Measurements from ENCODE around the gene S100A2. TPM values are rescaled to one million over a fixed set of nuclear protein-coding genes. Genes with fewer than 3 reads are reported as not detected.

S100A2 gene
- total RNA-seq, 1 donor from 2014 or later = 0.51 TPM

DNA sequence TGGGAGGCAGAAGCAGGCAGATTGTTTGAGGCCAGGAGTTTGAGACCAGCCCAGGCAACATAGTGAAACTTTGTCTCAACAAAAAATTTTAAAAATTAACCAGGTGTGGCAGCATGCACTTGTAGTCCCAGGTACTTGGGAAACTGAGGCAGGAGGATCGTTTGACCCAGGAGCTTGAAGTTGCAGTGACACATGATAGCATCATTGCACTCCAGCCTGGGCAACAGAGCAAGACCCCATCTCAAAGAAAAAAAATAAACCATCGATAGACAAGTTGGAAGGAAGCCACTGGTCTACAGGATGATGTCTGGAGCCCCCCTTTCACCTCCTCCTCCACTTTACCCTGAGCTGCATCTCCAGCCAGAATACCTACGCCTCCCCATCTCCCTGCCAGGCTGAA, 46.4 kb downstream of the S100A2 start:
- Mint-ChIP-seq H3K36me3 (no peaks in the 10 kb centered on the region), H3K27me3 (ENCODE audit: low read depth) (no peaks in the 10 kb centered on the region), H3K9me3 (no peaks in the 10 kb centered on the region), H3K4me1 (peaks cover 45% of the 10 kb centered on the region), H3K4me3 (no peak overlapping the region), H3K27ac (no peak overlapping the region)
- no peak for DNase-seq (ENCODE audit: low spot score in 2 of 2, unreplicated experiment in 2 of 2)
- TF ChIP-seq, protein P1, sequence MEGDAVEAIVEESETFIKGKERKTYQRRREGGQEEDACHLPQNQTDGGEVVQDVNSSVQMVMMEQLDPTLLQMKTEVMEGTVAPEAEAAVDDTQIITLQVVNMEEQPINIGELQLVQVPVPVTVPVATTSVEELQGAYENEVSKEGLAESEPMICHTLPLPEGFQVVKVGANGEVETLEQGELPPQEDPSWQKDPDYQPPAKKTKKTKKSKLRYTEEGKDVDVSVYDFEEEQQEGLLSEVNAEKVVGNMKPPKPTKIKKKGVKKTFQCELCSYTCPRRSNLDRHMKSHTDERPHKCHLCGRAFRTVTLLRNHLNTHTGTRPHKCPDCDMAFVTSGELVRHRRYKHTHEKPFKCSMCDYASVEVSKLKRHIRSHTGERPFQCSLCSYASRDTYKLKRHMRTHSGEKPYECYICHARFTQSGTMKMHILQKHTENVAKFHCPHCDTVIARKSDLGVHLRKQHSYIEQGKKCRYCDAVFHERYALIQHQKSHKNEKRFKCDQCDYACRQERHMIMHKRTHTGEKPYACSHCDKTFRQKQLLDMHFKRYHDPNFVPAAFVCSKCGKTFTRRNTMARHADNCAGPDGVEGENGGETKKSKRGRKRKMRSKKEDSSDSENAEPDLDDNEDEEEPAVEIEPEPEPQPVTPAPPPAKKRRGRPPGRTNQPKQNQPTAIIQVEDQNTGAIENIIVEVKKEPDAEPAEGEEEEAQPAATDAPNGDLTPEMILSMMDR (IDR thresholded peaks at IDR 0.05; ENCODE audit: unreplicated experiment) = no peak

DNA sequence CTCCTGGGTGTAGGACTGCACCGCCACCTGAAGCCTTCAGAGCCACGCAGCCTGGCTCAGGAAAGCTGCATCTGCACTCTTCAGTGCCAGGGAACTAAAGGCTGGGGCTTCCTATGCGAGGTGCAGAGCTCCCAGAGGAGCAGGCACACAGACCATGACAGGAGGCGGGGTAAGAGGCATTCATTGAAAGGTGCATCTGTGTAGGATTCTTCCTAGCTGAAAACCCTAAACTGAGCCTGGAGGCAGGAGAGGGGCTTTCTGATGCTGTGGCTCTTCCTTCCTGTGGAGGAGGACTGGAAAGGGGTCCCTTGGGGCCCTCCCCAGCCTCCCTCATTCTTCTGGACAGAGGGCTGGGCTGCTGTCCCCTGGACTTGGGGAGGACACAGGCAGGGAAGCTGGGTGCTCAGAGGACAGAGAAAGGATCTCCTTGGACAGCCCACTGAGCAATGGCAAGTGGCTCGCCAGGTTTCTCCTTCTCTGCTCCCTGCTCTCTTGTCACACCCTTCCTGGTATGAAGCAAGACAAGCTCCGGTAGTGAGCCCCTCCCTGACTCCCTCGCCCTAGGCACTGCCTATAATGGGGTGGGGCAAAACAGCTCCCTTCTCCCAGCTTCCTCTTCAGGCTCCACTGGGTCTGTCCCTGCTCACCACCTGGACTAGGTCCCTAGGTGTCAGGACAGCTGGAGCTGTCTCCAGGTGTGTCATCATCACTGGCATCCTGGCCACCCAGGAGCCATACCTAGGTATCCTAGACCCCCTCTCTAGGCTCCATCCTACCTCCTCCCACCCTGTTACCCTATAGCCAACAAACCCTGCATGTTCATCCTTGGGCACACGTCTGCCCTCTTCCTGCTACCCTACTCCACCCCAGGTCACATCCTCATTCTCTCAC, 49.9 kb downstream of the S100A2 start:
- Mint-ChIP-seq H3K36me3 (no peaks in the 10 kb centered on the region), H3K27ac (peak overlapping the region; percentile 82), H3K4me1 (peaks cover 38% of the 10 kb centered on the region), H3K9me3 (no peaks in the 10 kb centered on the region), H3K4me3 (no peak overlapping the region), H3K27me3 (ENCODE audit: low read depth) (no peaks in the 10 kb centered on the region)
- DNase-seq (ENCODE audit: low spot score in 2 of 2, unreplicated experiment in 2 of 2) = no peak
- TF ChIP-seq, protein P1 (IDR thresholded peaks at IDR 0.05; ENCODE audit: unreplicated experiment) = no peak

DNA sequence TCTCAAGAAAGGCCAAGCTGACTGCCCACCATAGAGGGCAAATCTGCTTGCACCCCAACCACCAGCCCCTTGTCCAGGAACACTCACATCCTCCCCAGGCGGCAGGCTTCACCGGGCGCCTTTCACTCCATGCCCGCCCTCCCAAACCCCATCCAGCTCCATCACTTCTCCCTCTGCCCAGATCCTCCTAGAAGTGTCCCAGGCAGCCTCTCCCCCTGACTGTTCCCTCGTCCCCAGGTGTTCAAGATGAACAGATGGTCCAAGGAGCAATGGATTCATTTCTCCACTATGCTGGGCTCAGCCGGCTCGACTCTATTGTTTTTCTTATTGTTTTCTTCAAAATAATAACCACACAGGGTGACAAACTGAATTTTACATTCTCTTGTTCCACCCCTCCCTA, 52.0 kb downstream of the S100A2 start:
- Mint-ChIP-seq H3K27ac (no peak overlapping the region), H3K4me3 (no peak overlapping the region), H3K36me3 (no peaks in the 10 kb centered on the region), H3K4me1 (peaks cover 30% of the 10 kb centered on the region), H3K9me3 (no peaks in the 10 kb centered on the region), H3K27me3 (ENCODE audit: low read depth) (no peaks in the 10 kb centered on the region)
- TF ChIP-seq, protein P1 (IDR thresholded peaks at IDR 0.05; ENCODE audit: unreplicated experiment) = no peak
- no peak for DNase-seq (ENCODE audit: low spot score in 2 of 2, unreplicated experiment in 2 of 2)

DNA sequence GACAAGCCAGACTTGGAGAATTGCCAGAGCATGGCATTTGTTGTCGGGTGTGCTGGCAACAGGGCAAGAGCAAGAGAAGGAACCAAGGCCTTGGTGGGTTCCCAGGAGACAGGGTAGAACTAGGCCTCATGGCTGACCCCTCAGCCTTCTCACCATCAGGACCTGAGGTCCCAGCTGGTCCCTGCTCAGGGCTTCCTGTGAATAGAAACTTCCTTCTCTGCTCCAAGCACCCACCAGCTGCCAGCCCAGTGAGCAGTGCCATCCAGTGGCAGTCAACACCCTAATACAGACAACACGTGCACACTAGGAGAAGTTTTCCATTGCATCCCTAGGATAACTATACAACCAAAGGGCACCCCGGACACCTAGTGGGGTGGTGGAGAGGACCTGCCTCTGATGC, 52.6 kb downstream of the S100A2 start:
- H3K27ac Mint-ChIP-seq = no peak overlapping the region
- TF ChIP-seq, protein P1 (IDR thresholded peaks at IDR 0.05; ENCODE audit: unreplicated experiment) = no peak
- no peaks in the 10 kb centered on the region for H3K36me3 Mint-ChIP-seq
- H3K27me3 Mint-ChIP-seq (ENCODE audit: low read depth) = no peaks in the 10 kb centered on the region
- peaks cover 23% of the 10 kb centered on the region for H3K4me1 Mint-ChIP-seq
- no peaks in the 10 kb centered on the region for H3K9me3 Mint-ChIP-seq
- no peak overlapping the region for H3K4me3 Mint-ChIP-seq
- no peak for DNase-seq (ENCODE audit: low spot score in 2 of 2, unreplicated experiment in 2 of 2)

Other genes with a start within 250 kb of the S100A2 start
- gene PGLYRP4, start 217.0 kb downstream of the S100A2 start, total RNA-seq = 0.11 TPM in 1 of 3 replicates, not detected in the others
- 2.0 to 4.2 TPM (median 3.5 TPM) in 3 replicates for gene S100A9, start 208.0 kb downstream of the S100A2 start, total RNA-seq
- not detected in 3 replicates for gene S100A12, start 190.2 kb downstream of the S100A2 start, total RNA-seq
- gene S100A8, start 174.8 kb downstream of the S100A2 start, total RNA-seq = not detected in 3 replicates
- not detected in 3 replicates for gene S100A7A, start 149.3 kb downstream of the S100A2 start, total RNA-seq
- not detected in 3 replicates for gene S100A7, start 105.2 kb downstream of the S100A2 start, total RNA-seq
- 2.4 to 4.4 TPM (median 3.9 TPM) in 3 replicates for gene S100A6, start 29.9 kb downstream of the S100A2 start, total RNA-seq
- not detected in 3 replicates for gene S100A5, start 24.9 kb downstream of the S100A2 start, total RNA-seq
- 7.8 to 12.7 TPM (median 10.2 TPM) in 3 replicates for gene S100A4, start 20.0 kb downstream of the S100A2 start, total RNA-seq
- gene S100A3, start 16.6 kb downstream of the S100A2 start, total RNA-seq = not detected in 3 replicates
- 22.1 to 24.8 TPM (median 22.4 TPM) in 3 replicates for gene S100A16, start 47.3 kb upstream of the S100A2 start, total RNA-seq
- 8.5 to 10.1 TPM (median 10.0 TPM) in 3 replicates for gene S100A14, start 50.5 kb upstream of the S100A2 start, total RNA-seq
- 46.6 to 58.5 TPM (median 54.5 TPM) in 3 replicates for gene S100A13, start 61.7 kb upstream of the S100A2 start, total RNA-seq
- 0.58 to 0.59 TPM in 2 of 3 replicates, not detected in the other for gene S100A1, start 62.6 kb upstream of the S100A2 start, total RNA-seq
- 108 to 114 TPM (median 111 TPM) in 3 replicates for gene CHTOP, start 68.2 kb upstream of the S100A2 start, total RNA-seq
- 33.8 to 37.5 TPM (median 34.6 TPM) in 3 replicates for gene SNAPIN, start 92.9 kb upstream of the S100A2 start, total RNA-seq
- 204 to 212 TPM (median 207 TPM) in 3 replicates for gene ILF2, start 105.1 kb upstream of the S100A2 start, total RNA-seq
- 5.8 to 6.6 TPM (median 5.9 TPM) in 3 replicates for gene NPR1, start 112.8 kb upstream of the S100A2 start, total RNA-seq
- 117 to 120 TPM (median 117 TPM) in 3 replicates for gene INTS3, start 162.2 kb upstream of the S100A2 start, total RNA-seq
- gene SLC27A3, start 209.6 kb upstream of the S100A2 start, total RNA-seq = 28.5 to 32.1 TPM (median 29.7 TPM) in 3 replicates